Loucy (cell line): Measurements from ENCODE around the gene TBPL2.

ENCODE experiments used
- H2AFZ ChIP-seq: fragments of 200-600 bp; sonication (generic); 2 replicates; pipeline ENCODE4 v1.6.0; 2016; ENCODE audit warnings: antibody characterized with exemption, mild to moderate bottlenecking, low read length, moderate library complexity
- H3F3A ChIP-seq: fragments of 200-600 bp; 2 replicates; pipeline ENCODE4 v1.6.0; 2016; ENCODE audit warnings: antibody characterized with exemption, low read depth, mild to moderate bottlenecking
- H3K27me3 ChIP-seq: fragments of 200-600 bp; sonication (generic); 2 replicates; pipeline ENCODE4 v1.6.1; 2014; ENCODE audit warnings: low read length, mild to moderate bottlenecking; ENCODE audit not compliant: insufficient read depth, poor library complexity, severe bottlenecking
- H3K36me3 ChIP-seq: fragments of 200-600 bp; sonication (generic); 2 replicates; pipeline ENCODE4 v1.6.1; 2016; ENCODE audit warnings: low read length; ENCODE audit not compliant: insufficient read depth
- H3K4me1 ChIP-seq: fragments of 200-600 bp; sonication (generic); 2 replicates; pipeline ENCODE4 v1.5.1; 2014; ENCODE audit warnings: low read length, mild to moderate bottlenecking; ENCODE audit not compliant: insufficient read depth, poor library complexity, severe bottlenecking
- H3K4me2 ChIP-seq: fragments of 200-600 bp; sonication (generic); 2 replicates; pipeline ENCODE4 v1.6.0; 2014; ENCODE audit warnings: antibody characterized with exemption, low read length, low read depth, mild to moderate bottlenecking; ENCODE audit not compliant: poor library complexity, severe bottlenecking
- H3K4me3 ChIP-seq: fragments of 200-600 bp; sonication (generic); 2 replicates; pipeline ENCODE4 v1.5.1; 2014; ENCODE audit warnings: low read length, mild to moderate bottlenecking, mixed read lengths; ENCODE audit not compliant: poor library complexity, severe bottlenecking
- H3K79me2 ChIP-seq: fragments of 200-600 bp; sonication (generic); 2 replicates; pipeline ENCODE4 v1.6.1; 2014; ENCODE audit warnings: low read length; ENCODE audit not compliant: insufficient read depth
- H3K9ac ChIP-seq: fragments of 200-600 bp; sonication (generic); 2 replicates; pipeline ENCODE4 v1.6.0; 2014; ENCODE audit warnings: mild to moderate bottlenecking, low read depth, low read length, moderate library complexity; ENCODE audit not compliant: poor library complexity, severe bottlenecking
- H3K9me2 ChIP-seq: fragments of 200-600 bp; sonication (generic); replicated peaks from 2 replicates; pipeline ENCODE4 v1.6.1; 2016; ENCODE audit warnings: low read depth, low read length, mixed read lengths
- H3K9me3 ChIP-seq: fragments of 200-600 bp; sonication (generic); 2 replicates; pipeline ENCODE4 v1.6.1; 2014; ENCODE audit warnings: mild to moderate bottlenecking, antibody characterized with exemption, low read length, low read depth; ENCODE audit not compliant: insufficient read depth
- H4K20me1 ChIP-seq: fragments of 200-600 bp; sonication (generic); 2 replicates; pipeline ENCODE4 v1.6.0; 2014; ENCODE audit warnings: antibody characterized with exemption, low read length, mild to moderate bottlenecking; ENCODE audit not compliant: insufficient read depth, poor library complexity, severe bottlenecking
- EZH2phosphoT487 ChIP-seq: fragments of 200-600 bp; IDR thresholded peaks from 2 replicates; pipeline ENCODE4 v1.6.1; 2018; ENCODE audit warnings: antibody characterized with exemption, mild to moderate bottlenecking, moderate library complexity, borderline replicate concordance
- TF ChIP-seq, protein P1 (sequence below): fragments of 200-600 bp; sonication (generic); conservative IDR thresholded peaks from 2 replicates; pipeline ENCODE4 v1.5.1; 2014; ENCODE audit warnings: mild to moderate bottlenecking, antibody characterized with exemption, low read length

TBPL2 gene

DNA sequence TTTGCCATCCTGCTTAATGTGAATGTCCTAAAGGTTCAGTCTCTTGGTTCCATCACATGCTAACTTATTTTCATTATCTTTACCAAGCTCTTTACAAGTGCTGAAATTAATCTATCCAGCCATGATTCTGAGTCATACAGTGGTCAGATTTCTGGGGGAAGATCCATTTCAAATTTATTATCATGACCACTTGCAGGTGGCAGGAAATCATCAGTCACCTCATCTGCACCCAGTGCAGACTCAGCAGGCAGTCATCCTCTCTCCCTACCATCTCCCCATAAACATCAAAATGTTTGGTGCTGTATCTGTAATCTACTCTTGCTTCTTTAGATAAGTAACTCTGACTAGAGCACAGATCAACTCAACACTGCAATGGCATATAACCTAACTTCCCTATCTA, 52.3 kb downstream of the TBPL2 start:
- Histone ChIP-seq H4K20me1 (no peaks in the 10 kb centered on the region), H3K4me3 (no peak overlapping the region), H3K4me2 (peak overlapping the region; percentile 20), H3K36me3 (peaks cover 16% of the 10 kb centered on the region; the same call in 1 of the 2 replicates), H2AFZ (no peak overlapping the region), H3K79me2 (no peaks in the 10 kb centered on the region), H3K4me1 (peaks cover 10% of the 10 kb centered on the region), H3K9me2 (no peaks in the 10 kb centered on the region), H3K9ac (no peak overlapping the region), H3K9me3 (no peaks in the 10 kb centered on the region), H3F3A (no peaks in the 10 kb centered on the region), H3K27me3 (no peaks in the 10 kb centered on the region)
- no peak for TF ChIP-seq EZH2phosphoT487
- TF ChIP-seq, protein P1, sequence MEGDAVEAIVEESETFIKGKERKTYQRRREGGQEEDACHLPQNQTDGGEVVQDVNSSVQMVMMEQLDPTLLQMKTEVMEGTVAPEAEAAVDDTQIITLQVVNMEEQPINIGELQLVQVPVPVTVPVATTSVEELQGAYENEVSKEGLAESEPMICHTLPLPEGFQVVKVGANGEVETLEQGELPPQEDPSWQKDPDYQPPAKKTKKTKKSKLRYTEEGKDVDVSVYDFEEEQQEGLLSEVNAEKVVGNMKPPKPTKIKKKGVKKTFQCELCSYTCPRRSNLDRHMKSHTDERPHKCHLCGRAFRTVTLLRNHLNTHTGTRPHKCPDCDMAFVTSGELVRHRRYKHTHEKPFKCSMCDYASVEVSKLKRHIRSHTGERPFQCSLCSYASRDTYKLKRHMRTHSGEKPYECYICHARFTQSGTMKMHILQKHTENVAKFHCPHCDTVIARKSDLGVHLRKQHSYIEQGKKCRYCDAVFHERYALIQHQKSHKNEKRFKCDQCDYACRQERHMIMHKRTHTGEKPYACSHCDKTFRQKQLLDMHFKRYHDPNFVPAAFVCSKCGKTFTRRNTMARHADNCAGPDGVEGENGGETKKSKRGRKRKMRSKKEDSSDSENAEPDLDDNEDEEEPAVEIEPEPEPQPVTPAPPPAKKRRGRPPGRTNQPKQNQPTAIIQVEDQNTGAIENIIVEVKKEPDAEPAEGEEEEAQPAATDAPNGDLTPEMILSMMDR, result no peak

DNA sequence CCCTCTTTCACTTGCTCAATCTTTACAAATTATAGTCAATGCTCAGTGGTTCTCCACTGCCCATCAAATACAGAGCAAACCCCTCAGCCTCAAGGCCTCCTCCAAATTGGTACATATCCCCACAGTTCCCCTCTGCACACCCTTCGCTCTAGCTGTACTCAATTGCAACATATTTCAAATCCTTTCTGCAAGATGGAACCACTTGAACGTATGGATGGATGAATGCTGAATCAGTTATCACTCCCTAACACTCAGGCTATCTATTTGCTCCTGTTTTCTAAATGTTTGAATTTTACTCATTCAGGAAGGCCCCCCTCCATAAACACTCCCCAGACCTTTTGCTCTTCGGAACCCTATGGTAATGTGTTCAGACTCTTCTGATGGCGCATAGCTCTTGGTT, 53.3 kb downstream of the TBPL2 start:
- Histone ChIP-seq H3K9me3 (no peaks in the 10 kb centered on the region), H3K4me2 (no peak overlapping the region), H4K20me1 (no peaks in the 10 kb centered on the region), H3K4me1 (peaks cover 10% of the 10 kb centered on the region), H3K9me2 (no peaks in the 10 kb centered on the region), H3K36me3 (peaks cover 16% of the 10 kb centered on the region; the same call in 1 of the 2 replicates), H3K4me3 (no peak overlapping the region), H3K79me2 (no peaks in the 10 kb centered on the region), H3F3A (no peaks in the 10 kb centered on the region), H3K27me3 (no peaks in the 10 kb centered on the region), H2AFZ (no peak overlapping the region), H3K9ac (no peak overlapping the region)
- TF ChIP-seq EZH2phosphoT487, result no peak
- TF ChIP-seq, protein P1, result no peak

DNA sequence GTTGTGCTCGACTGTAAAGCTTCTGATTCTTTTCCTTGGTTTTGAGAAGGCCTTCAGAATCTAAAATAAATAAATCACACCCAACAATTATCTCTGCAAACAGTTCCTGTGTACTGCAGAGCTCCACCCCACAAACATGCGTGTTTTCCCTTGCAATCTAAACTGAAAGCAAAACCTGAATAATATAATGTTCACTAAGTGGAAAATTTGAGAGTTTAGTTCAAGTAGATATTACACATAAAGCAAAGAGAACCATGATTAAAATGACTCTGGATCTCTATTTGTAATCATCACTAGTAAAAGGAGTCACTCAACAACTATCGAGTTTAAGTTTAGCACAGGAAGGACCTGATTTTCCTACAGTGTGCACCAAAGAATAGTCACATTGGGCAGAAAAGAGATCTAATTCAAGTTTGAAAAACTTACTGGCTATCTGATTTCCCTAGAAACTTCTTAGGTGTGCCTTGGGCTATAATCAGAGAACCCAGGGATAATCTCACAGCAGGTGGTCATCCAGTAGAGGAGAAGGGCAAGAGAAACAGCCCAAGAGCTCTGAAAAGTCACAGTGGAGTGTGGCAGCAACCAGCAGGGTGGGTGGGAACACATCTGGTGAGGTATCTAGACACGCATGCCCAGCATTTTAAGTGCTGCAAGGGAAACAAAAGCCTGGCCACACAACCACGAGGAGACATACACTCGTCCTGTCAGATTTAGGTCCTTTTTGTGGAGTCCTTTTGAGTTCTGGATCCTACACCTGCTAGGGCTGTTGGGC, 54.2 kb downstream of the TBPL2 start:
- Histone ChIP-seq H3K4me3 (no peak overlapping the region), H3K79me2 (no peaks in the 10 kb centered on the region), H3K9me3 (no peaks in the 10 kb centered on the region), H4K20me1 (no peaks in the 10 kb centered on the region), H3K4me1 (peaks cover 10% of the 10 kb centered on the region), H3K9me2 (no peaks in the 10 kb centered on the region), H2AFZ (no peak overlapping the region), H3K27me3 (no peaks in the 10 kb centered on the region), H3K4me2 (no peak overlapping the region), H3K36me3 (peaks cover 24% of the 10 kb centered on the region; the same call in 1 of the 2 replicates), H3F3A (no peaks in the 10 kb centered on the region), H3K9ac (no peak overlapping the region)
- TF ChIP-seq, protein P1, result no peak
- no peak for TF ChIP-seq EZH2phosphoT487
